Karpas-422 (cell line): ENCODE measurements around the gene SLC46A2. TPM values are rescaled to one million over a fixed set of nuclear protein-coding genes. Genes with fewer than 3 reads are reported as not detected.

Experiments
- DNase-seq: peaks from one replicate; pipeline ENCODE4 v3.0.0-alpha.2; 2015
- H2AFZ ChIP-seq: fragments of 200-600 bp; sonication (generic); 2 replicates; pipeline ENCODE4 v1.6.1; 2014; ENCODE audit warnings: antibody characterized with exemption, low read length, mixed read lengths
- H3K27ac ChIP-seq: fragments of 200-600 bp; sonication (generic); 2 replicates; pipeline ENCODE4 v1.5.1; 2014; ENCODE audit warnings: mild to moderate bottlenecking, low read length, moderate library complexity
- H3K27me3 ChIP-seq: fragments of 200-600 bp; sonication (generic); 2 replicates; pipeline ENCODE4 v1.6.1; 2014; ENCODE audit warnings: low read length, mixed read lengths
- H3K36me3 ChIP-seq: fragments of 200-600 bp; sonication (generic); 2 replicates; pipeline ENCODE4 v1.6.1; 2014; ENCODE audit warnings: low read length, mixed read lengths; ENCODE audit not compliant: insufficient read depth
- H3K4me1 ChIP-seq: fragments of 200-600 bp; sonication (generic); 2 replicates; pipeline ENCODE4 v1.6.1; 2014; ENCODE audit warnings: mild to moderate bottlenecking, low read length, mixed read lengths
- H3K4me2 ChIP-seq: fragments of 200-600 bp; sonication (generic); 2 replicates; pipeline ENCODE4 v1.6.1; 2014; ENCODE audit warnings: low read length, low read depth, mild to moderate bottlenecking; ENCODE audit not compliant: poor library complexity, severe bottlenecking
- H3K4me3 ChIP-seq: fragments of 200-600 bp; sonication (generic); 2 replicates; pipeline ENCODE4 v1.5.1; 2014; ENCODE audit warnings: mild to moderate bottlenecking, antibody characterized with exemption, low read length, mixed read lengths
- H3K79me2 ChIP-seq: fragments of 200-600 bp; sonication (generic); 2 replicates; pipeline ENCODE4 v1.6.1; 2014; ENCODE audit warnings: mild to moderate bottlenecking, low read length, mixed read lengths
- H3K9ac ChIP-seq: fragments of 200-600 bp; sonication (generic); 2 replicates; pipeline ENCODE4 v1.6.0; 2014; ENCODE audit warnings: low read length
- H3K9me2 ChIP-seq: fragments of 200-600 bp; sonication (generic), shearing (Covaris generic); replicated peaks from 2 replicates; pipeline ENCODE4 v1.6.0; 2014; ENCODE audit warnings: mild to moderate bottlenecking, low read length, moderate library complexity; ENCODE audit not compliant: insufficient read depth
- H3K9me3 ChIP-seq: fragments of 300-700, 200-600 bp; sonication (generic); 2 replicates; pipeline ENCODE4 v1.6.1; 2014; ENCODE audit warnings: low read length, mixed read lengths
- H4K20me1 ChIP-seq: fragments of 200-600 bp; sonication (generic); 2 replicates; pipeline ENCODE4 v1.6.1; 2014; ENCODE audit warnings: mild to moderate bottlenecking, antibody characterized with exemption, low read length, low read depth; ENCODE audit not compliant: insufficient read depth
- total RNA-seq: library from RNA; depleted of rRNA; stranded (reverse); fragments of >200 nt; shearing (Covaris generic); gene quantifications from 2 replicates; pipeline ENCODE4 v1.2.3, GENCODE V29; 2014; ENCODE audit warnings: low replicate concordance

SLC46A2 gene
- total RNA-seq, 1 experiment from 2014 or later = not detected

DNA sequence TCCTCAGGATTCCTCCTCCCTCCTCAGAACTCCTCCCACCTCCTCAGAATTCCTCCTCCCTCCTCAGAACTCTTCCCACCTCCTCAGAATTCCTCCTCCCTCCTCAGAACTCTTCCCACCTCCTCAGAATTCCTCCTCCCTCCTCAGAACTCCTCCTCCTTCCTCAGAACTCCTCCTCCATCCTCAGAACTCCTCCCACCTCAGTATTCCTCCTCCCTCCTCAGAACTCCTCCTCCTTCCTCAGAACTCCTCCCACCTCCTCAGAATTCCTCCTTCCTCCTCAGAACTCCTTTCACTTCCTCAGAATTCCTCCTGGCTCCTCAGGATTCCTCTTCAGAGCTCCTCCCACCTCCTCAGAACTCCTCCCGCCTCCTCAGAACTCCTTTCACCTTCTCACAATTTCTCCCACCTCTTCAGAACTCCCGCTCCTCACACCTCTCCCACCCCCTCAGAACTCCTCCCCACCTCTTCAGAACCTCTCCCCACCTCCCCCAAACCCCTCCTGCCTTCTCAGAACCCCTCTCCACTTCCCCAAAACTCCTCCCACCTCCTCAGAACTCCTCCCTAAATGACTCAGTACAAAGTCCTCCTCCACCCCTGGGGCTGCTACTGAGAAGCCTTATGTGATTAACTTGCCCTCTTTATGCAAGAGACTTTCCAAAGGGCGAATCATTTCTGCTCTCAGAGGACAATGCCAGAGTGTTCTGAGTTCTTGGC lies 23.2 kb downstream of the SLC46A2 start:
- peak; percentile 80 for DNase-seq
- H2AFZ ChIP-seq = no peak overlapping the region

DNA sequence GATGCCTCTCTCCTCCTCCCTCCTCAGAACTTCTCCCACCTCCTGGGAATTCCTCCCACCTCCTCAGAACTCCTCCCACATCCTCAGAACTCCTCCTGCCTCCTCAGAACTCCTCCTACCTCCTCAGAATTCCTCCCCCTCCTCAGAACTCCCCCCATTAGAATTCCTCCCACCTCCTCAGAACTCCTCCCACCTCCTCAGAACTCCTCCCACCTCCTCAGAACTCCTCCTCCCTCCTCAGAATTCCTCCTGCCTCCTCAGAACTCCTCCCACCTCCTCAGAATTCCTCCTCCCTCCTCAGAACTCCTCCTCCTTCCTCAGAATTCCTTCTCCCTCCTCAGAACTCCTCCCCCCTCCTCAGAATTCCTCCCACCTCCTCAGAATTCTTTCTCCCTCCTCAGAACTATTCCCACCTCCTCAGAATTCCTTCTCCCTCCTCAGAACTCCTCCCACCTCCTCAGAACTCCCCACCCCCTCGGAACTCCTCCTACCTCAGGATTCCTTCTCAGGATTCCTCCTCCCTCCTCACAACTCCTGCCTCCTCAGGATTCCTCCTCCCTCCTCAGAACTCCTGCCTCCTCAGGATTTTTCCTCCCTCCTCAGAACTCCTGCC lies 23.9 kb downstream of the SLC46A2 start:
- Histone ChIP-seq H2AFZ (no peak overlapping the region), H4K20me1 (no peaks in the 10 kb centered on the region), H3K36me3 (no peaks in the 10 kb centered on the region), H3K4me2 (no peak overlapping the region), H3K9ac (no peak overlapping the region), H3K4me1 (peaks cover 55% of the 10 kb centered on the region), H3K4me3 (no peak overlapping the region), H3K27me3 (no peaks in the 10 kb centered on the region), H3K27ac (peak overlapping the region; percentile 17; the same call in 1 of the 2 replicates), H3K9me3 (no peaks in the 10 kb centered on the region), H3K9me2 (no peaks in the 10 kb centered on the region), H3K79me2 (peaks cover 6% of the 10 kb centered on the region; the same call in 1 of the 2 replicates)
- DNase-seq = no peak

More for the DNA sequence above, 23.2 kb downstream of the SLC46A2 start:
- no peaks in the 10 kb centered on the region for H3K27me3 ChIP-seq
- H3K4me3 ChIP-seq = no peak overlapping the region
- peaks cover 52% of the 10 kb centered on the region for H3K4me1 ChIP-seq
- H4K20me1 ChIP-seq = no peaks in the 10 kb centered on the region
- no peak overlapping the region for H3K9ac ChIP-seq
- no peaks in the 10 kb centered on the region for H3K36me3 ChIP-seq
- peak overlapping the region; percentile 59 for H3K27ac ChIP-seq
- no peaks in the 10 kb centered on the region for H3K9me3 ChIP-seq
- H3K9me2 ChIP-seq = no peaks in the 10 kb centered on the region
- peak overlapping the region; percentile 5 for H3K4me2 ChIP-seq
- H3K79me2 ChIP-seq = no peaks in the 10 kb centered on the region; the same call in 1 of the 2 replicates

DNA sequence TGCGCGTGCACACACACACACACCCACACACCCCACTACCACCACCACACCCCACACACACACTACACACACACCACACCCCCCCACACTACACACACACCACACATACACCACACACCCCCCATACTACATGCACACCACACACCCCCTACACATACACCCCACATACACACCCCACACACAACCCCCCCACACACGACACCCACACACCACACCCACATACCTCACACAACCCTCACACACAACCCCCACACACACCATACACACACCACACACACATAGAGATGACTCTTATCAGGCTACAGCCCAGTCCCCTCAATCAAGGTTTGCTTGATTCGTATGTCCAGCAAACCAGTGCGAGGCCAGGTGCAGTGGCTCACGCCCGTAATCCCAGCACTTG lies 25.7 kb downstream of the SLC46A2 start:
- no peak for DNase-seq
- no peak overlapping the region for H3K27ac ChIP-seq
- no peak overlapping the region for H3K9ac ChIP-seq
- H3K36me3 ChIP-seq = no peaks in the 10 kb centered on the region
- no peaks in the 10 kb centered on the region for H3K9me2 ChIP-seq
- H3K4me3 ChIP-seq = no peak overlapping the region
- no peaks in the 10 kb centered on the region for H3K27me3 ChIP-seq
- H2AFZ ChIP-seq = no peak overlapping the region
- H3K4me1 ChIP-seq = peaks cover 72% of the 10 kb centered on the region
- no peaks in the 10 kb centered on the region for H3K9me3 ChIP-seq
- no peak overlapping the region for H3K4me2 ChIP-seq
- H3K79me2 ChIP-seq = peaks cover 6% of the 10 kb centered on the region; the same call in 1 of the 2 replicates
- H4K20me1 ChIP-seq = no peaks in the 10 kb centered on the region

DNA sequence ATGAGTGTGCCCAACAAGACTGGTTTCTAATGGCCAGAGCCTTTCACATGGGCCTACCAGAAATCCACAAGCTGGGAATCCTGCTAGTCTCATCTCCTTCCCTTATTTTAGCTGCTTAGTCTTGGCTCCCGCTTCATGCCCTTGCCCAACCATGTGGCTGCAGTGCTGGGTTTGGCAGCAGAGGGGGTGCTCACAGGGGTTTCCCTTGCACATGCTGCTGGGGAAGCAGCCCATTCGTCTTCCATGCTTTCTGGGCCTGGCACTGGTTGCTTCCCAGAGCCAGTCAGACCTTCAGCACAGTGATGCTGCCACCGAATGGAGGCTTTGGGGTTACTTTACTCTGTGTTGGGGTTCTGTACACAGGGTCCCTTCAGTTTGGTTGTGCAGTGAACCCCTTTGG lies 26.3 kb downstream of the SLC46A2 start:
- Histone ChIP-seq H3K9me3 (no peaks in the 10 kb centered on the region), H3K9me2 (no peaks in the 10 kb centered on the region), H3K27ac (peak overlapping the region; percentile 95), H3K79me2 (peaks cover 8% of the 10 kb centered on the region), H3K9ac (no peak overlapping the region), H3K4me2 (no peak overlapping the region), H4K20me1 (no peaks in the 10 kb centered on the region), H3K36me3 (no peaks in the 10 kb centered on the region), H3K4me3 (no peak overlapping the region), H3K27me3 (no peaks in the 10 kb centered on the region), H3K4me1 (peaks cover 73% of the 10 kb centered on the region), H2AFZ (no peak overlapping the region)
- DNase-seq = no peak

DNA sequence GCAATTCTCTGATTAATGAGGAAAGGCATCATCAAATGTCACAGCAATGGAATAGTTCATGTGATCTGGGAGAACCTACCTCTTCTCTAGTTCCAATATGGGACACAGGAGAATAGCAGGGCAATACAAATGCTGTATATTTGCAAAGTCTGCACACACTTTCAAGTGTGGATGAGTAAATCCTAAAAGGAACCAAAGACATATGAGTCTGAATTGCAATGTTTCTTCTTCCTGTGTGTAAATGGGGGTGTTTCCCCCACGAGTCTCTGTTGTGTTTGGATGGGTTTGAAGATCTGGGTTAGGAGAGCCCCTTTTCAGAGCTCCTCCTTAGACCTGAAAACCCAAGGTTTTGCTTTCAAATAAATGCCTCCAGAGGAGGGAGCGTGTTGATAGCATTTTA lies 26.9 kb downstream of the SLC46A2 start:
- Histone ChIP-seq H2AFZ (no peak overlapping the region), H3K27ac (peak overlapping the region; percentile 95), H3K4me2 (peak overlapping the region; percentile 65), H3K9me2 (no peaks in the 10 kb centered on the region), H3K27me3 (no peaks in the 10 kb centered on the region), H3K36me3 (no peaks in the 10 kb centered on the region), H3K4me1 (peaks cover 73% of the 10 kb centered on the region), H3K9me3 (no peaks in the 10 kb centered on the region), H3K4me3 (peak overlapping the region; percentile 43; the same call in 1 of the 2 replicates), H3K79me2 (peaks cover 13% of the 10 kb centered on the region), H4K20me1 (no peaks in the 10 kb centered on the region), H3K9ac (peak overlapping the region; percentile 22; the same call in 1 of the 2 replicates)
- DNase-seq = no peak

DNA sequence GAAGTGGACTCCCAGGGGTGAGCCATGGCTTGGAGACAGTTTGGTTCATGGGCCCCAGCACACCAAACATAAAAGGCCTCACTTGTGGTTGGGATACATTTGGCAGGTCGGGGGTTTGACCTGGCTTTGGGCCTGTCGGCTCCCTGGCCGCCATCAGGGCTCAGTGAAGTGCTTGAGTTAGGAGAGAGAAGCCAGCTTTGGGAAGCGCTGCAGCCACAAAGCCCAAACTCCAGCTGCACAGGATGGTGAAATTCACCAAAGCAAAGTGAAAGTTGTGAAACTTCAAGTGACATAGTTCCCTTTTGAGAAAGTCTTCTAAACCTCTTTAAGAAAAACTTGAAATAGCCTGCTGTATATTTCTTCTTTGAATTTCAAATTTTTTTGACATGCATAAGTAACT lies 27.5 kb downstream of the SLC46A2 start:
- H3K27ac ChIP-seq = peak overlapping the region; percentile 95
- DNase-seq = peak; percentile 81
- no peaks in the 10 kb centered on the region for H4K20me1 ChIP-seq
- no peak overlapping the region for H2AFZ ChIP-seq
- H3K4me1 ChIP-seq = peaks cover 73% of the 10 kb centered on the region
- peak overlapping the region; percentile 71 for H3K9ac ChIP-seq
- peaks cover 13% of the 10 kb centered on the region for H3K79me2 ChIP-seq
- H3K27me3 ChIP-seq = no peaks in the 10 kb centered on the region
- no peaks in the 10 kb centered on the region for H3K9me2 ChIP-seq
- H3K4me2 ChIP-seq = peak overlapping the region; percentile 65
- no peaks in the 10 kb centered on the region for H3K36me3 ChIP-seq
- peak overlapping the region; percentile 43 for H3K4me3 ChIP-seq
- H3K9me3 ChIP-seq = no peaks in the 10 kb centered on the region

DNA sequence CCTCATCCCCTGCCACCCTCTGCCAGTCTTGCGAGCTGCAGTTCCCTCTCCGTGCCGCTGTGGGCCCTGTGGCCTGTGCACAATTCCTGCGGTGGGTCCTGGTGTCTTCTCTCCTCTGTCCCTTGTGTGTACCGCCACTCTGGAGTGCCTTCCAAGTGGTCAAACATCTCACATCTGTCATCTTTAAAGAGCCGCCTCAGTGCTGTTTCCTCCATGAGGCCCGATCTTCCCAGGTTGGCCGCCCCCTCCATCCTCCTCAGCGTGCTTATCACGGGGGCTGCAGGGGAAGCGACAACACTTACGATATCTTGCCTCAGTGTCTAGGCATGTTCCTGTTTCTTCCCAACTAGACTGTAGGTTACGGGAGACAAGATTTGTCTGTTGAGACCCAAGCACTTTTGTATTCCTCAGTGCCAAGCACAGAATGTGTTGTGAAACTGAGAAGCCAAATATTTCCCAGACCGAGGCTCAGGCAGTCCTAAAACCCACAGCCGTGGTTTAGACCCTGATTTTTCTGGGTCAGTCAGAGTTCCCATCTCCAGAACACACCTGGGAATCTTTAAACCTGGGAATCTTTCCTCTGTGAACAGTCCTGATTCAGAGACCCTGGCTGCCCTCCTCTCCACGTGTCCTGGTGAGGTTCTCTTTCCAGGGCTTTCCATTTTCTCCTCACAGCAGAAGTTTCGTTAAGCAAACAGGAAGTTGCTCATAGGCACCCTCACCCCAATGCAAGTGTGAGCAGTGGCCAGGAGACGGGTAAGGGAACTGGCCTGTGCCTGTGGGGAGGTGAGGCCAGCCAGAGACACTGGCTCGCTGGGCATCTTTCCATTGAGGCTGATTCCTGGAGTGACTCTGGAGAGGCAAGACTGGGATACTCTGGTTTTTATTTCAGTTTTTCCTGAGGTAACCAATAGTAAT lies 28.8 kb downstream of the SLC46A2 start:
- Histone ChIP-seq H3K4me3 (peak overlapping the region; percentile 43; the same call in 1 of the 2 replicates), H3K27ac (peak overlapping the region; percentile 95), H3K9ac (peak overlapping the region; percentile 71)

More for the DNA sequence above, 28.8 kb downstream of the SLC46A2 start:
- Histone ChIP-seq H3K4me1 (peaks cover 77% of the 10 kb centered on the region), H3K79me2 (peaks cover 13% of the 10 kb centered on the region), H3K4me2 (peak overlapping the region; percentile 65), H3K9me2 (no peaks in the 10 kb centered on the region), H3K36me3 (no peaks in the 10 kb centered on the region), H2AFZ (no peak overlapping the region), H4K20me1 (no peaks in the 10 kb centered on the region), H3K9me3 (no peaks in the 10 kb centered on the region), H3K27me3 (no peaks in the 10 kb centered on the region)
- DNase-seq = no peak
